Measurements from ENCODE around the gene PSMD13. TPM values are rescaled to one million over a fixed set of nuclear protein-coding genes. Genes with fewer than 3 reads are reported as not detected.

The PSMD13 gene
- total RNA-seq, 4 donors from 2014 or later = 64.7 to 111 (median 77.7) TPM

DNA sequence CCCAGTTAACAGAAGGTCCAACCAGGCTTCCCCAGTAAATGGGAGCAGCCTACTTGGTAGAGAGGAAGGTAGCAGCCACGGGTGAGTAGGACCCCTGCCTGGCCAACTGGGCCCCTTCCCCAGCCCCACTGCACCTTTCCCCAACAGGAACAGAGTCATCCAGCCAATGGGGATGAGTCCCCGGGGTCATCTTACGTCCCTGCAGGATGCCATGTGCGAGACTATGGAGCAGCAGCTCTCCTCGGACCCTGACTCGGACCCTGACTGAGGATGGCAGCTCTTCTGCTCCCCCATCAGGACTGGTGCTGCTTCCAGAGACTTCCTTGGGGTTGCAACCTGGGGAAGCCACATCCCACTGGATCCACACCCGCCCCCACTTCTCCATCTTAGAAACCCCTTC, 22.7 kb upstream of the PSMD13 start:
- H3K36me3 ChIP-seq = peaks cover 49 to 55% of the 10 kb centered on the region in 2 donors
- H3K9me3 ChIP-seq = no peaks in the 10 kb centered on the region
- peaks cover 12 to 16% of the 10 kb centered on the region in 2 donors for H3K4me1 ChIP-seq
- H3K4me3 ChIP-seq (replicated peaks in 1 of 3) = no peak overlapping the region
- H3K27ac ChIP-seq = no peak overlapping the region
- no peaks in the 10 kb centered on the region for H3K27me3 ChIP-seq
- DNase-seq = no peak
- 89 to 91% methylated on average over 6 to 7 of the region's 7 CpGs for WGBS, 2 donors
- TF ChIP-seq POLR2A (IDR thresholded peaks at IDR 0.05) = no peak
- TF ChIP-seq, protein P1, sequence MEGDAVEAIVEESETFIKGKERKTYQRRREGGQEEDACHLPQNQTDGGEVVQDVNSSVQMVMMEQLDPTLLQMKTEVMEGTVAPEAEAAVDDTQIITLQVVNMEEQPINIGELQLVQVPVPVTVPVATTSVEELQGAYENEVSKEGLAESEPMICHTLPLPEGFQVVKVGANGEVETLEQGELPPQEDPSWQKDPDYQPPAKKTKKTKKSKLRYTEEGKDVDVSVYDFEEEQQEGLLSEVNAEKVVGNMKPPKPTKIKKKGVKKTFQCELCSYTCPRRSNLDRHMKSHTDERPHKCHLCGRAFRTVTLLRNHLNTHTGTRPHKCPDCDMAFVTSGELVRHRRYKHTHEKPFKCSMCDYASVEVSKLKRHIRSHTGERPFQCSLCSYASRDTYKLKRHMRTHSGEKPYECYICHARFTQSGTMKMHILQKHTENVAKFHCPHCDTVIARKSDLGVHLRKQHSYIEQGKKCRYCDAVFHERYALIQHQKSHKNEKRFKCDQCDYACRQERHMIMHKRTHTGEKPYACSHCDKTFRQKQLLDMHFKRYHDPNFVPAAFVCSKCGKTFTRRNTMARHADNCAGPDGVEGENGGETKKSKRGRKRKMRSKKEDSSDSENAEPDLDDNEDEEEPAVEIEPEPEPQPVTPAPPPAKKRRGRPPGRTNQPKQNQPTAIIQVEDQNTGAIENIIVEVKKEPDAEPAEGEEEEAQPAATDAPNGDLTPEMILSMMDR (IDR thresholded peaks at IDR 0.05) = no peak
- intact Hi-C loops (cut with DNase I) = no loop called here

DNA sequence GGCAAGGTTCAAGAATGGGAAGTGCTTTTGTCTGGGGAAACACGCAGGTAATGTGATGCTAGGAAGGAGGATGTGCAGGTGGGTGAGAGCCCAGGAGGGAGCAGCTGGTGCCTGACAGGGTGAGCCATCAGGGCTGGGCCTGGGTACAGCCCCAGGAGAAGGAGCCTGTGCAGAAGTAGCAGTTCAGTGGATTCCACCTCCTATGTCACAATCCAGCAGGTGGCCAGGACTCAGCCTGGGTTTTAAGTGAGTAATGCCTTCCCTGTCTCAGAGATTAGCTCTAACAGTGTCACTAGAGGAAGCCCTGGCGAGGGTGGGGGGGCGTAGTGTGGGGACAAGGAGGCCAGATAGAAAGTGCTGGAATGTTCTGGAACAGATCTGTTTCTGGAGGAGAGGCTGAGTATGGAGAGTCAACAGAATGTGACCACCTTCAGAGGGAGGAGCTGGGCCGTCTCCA, 21.2 kb upstream of the PSMD13 start:
- H3K27me3 ChIP-seq = no peaks in the 10 kb centered on the region
- peaks cover 0 to under 1% of the 10 kb centered on the region in 2 donors for H3K4me1 ChIP-seq
- no peak overlapping the region for H3K27ac ChIP-seq
- H3K9me3 ChIP-seq = no peaks in the 10 kb centered on the region
- peaks cover 43 to 48% of the 10 kb centered on the region in 2 donors for H3K36me3 ChIP-seq
- DNase-seq = no peak
- WGBS, 2 donors = 80 to 83% methylated on average over 4 of the region's 4 CpGs
- TF ChIP-seq, protein P1 (IDR thresholded peaks at IDR 0.05) = no peak
- TF ChIP-seq POLR2A (IDR thresholded peaks at IDR 0.05) = no peak
- intact Hi-C loops (cut with DNase I) = no loop called here
- H3K4me3 ChIP-seq (replicated peaks in 1 of 3) = no peak overlapping the region

DNA sequence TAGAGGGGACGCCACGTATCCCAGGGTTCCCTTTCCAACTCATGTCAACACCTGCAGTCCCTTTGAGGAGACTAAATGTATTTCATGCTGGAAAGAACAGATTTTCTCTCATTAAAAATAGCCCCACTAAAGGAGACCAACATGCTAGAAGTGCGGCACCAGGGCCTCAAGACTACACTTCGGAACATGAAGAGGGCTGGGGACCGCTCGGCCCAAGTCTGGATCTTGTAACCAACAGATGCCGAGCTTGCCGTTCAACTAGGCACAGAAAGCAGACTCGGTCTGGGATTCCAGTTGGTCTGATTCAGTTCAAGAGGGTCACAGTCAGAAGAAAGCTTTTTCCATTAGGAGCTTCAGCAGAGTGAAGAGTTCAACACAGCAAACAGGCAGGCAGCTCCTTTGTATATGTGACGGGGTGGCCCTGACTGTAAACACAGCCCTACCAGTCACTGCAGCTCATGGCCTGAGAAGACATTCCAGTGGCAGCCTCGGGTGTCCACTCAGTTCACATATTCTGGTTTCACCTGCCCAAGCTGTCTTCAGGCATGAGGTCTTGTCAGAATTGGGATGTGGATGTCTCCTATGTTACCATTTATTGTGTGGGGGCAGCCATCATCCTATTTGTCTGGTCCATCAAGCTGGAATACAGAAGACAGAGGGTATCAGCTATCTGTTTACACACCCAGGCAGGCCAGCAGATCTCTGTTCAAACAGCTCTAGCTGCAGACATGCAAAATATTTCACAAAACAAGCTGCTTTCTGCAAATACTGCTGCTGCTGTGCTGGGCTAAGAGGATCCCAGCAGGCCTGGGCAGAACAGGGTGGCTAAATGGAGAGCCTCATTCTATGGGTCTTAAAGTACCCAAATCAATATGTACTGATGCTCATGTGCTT, 20.4 kb upstream of the PSMD13 start:
- peaks cover 39 to 41% of the 10 kb centered on the region in 2 donors for H3K36me3 ChIP-seq
- no peaks in the 10 kb centered on the region for H3K9me3 ChIP-seq
- 84 to 85% methylated on average over 11 of the region's 11 CpGs for WGBS, 2 donors
- DNase-seq = no peak
- H3K4me3 ChIP-seq (replicated peaks in 1 of 3) = no peak overlapping the region
- H3K27ac ChIP-seq = no peak overlapping the region
- H3K27me3 ChIP-seq = no peaks in the 10 kb centered on the region
- intact Hi-C loops (cut with DNase I) = no loop called here
- TF ChIP-seq, protein P1 (IDR thresholded peaks at IDR 0.05) = no peak
- no peak for TF ChIP-seq POLR2A (IDR thresholded peaks at IDR 0.05)
- H3K4me1 ChIP-seq = no peaks in the 10 kb centered on the region

DNA sequence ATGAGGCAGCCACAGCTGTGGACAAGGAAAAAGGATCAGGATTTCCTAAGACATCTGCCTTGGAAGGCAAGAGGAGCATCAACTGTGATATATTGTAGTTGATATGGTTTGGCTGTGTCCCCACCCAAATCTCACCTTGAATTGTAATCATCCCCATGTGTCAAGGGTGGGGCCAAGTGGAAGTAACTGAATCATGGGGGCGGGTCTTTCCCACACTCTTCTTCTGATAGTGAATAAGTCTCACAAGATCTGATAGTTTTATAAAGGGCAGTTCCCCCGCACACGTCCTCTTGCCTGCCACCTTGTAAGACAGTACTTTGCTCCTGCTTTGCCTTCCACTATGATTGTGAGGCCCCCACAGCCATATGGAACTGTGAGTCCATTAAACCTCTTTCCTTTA, 19.1 kb upstream of the PSMD13 start:
- WGBS, 2 donors = 92 to 99% methylated on average over 3 of the region's 3 CpGs
- H3K27ac ChIP-seq = no peak overlapping the region
- H3K36me3 ChIP-seq = peaks cover 28 to 30% of the 10 kb centered on the region in 2 donors
- H3K4me3 ChIP-seq (replicated peaks in 1 of 3) = no peak overlapping the region
- no peak for DNase-seq
- H3K9me3 ChIP-seq = no peaks in the 10 kb centered on the region
- intact Hi-C loops (cut with DNase I) = no loop called here
- TF ChIP-seq POLR2A (IDR thresholded peaks at IDR 0.05) = no peak
- TF ChIP-seq, protein P1 (IDR thresholded peaks at IDR 0.05) = no peak
- H3K4me1 ChIP-seq = no peaks in the 10 kb centered on the region
- H3K27me3 ChIP-seq = no peaks in the 10 kb centered on the region
